HL-60 (cell line): ENCODE measurements around the gene MXD3.

Experiments used
- CTCF ChIP-seq: IDR thresholded peaks from one replicate; pipeline ENCODE4 v1.5.1; 2011; ENCODE audit warnings: low read length, control low read depth, inconsistent platforms; ENCODE audit not compliant: insufficient read depth
- POLR2AphosphoS5 ChIP-seq: IDR thresholded peaks from 2 replicates; pipeline ENCODE4 v1.6.1; 2012; ENCODE audit warnings: low read depth

GRCh38 chr5:177294632-177295031, 17.1 kb downstream of the MXD3 start:
- no peak for TF ChIP-seq CTCF
- TF ChIP-seq POLR2AphosphoS5 = no peak
